IPS DF 4.7 (cell line): ENCODE measurements around the gene SBDS.
"Not testable (repeated sequence)": the region's sequence is repeated elsewhere in the genome, so short reads cannot be mapped to it uniquely, and the experiment has no call there.

Experiments
- DNase-seq: peaks from one replicate; pipeline ENCODE4 v3.0.0-alpha.2; 2013; ENCODE audit warnings: low spot score; ENCODE audit errors: extremely low read depth

SBDS gene

GRCh38 chr7:66996444-66997191 lies 1.2 kb upstream of the SBDS start, which contains the start of gene TYW1:
Gene TYW1, plus strand, starts transcription at chr7:66996833. Its CDS starts 146 bp downstream, at chr7:66996979.
- peak; percentile 87 for DNase-seq

- DNase-seq, result not testable (repeated sequence)
These were observed 716 bp downstream of the SBDS start for GRCh38 chr7:66994691-66995049.

- DNase-seq, result not testable (repeated sequence)
These were observed 1.3 kb downstream of the SBDS start for GRCh38 chr7:66994051-66994450.

- DNase-seq, result not testable (repeated sequence)
These were observed 5.8 kb downstream of the SBDS start for GRCh38 chr7:66989552-66989951.

GRCh38 chr7:66980336-66980735 lies 15.1 kb downstream of the SBDS start:
- DNase-seq, result not testable (repeated sequence)

GRCh38 chr7:66979013-66979412 lies 16.4 kb downstream of the SBDS start:
- not testable (repeated sequence) for DNase-seq

GRCh38 chr7:66978312-66978711 lies 17.1 kb downstream of the SBDS start:
- not testable (repeated sequence) for DNase-seq

- no peak for DNase-seq
These were observed 20.3 kb downstream of the SBDS start for GRCh38 chr7:66974986-66975590.

GRCh38 chr7:66970310-66970709 lies 25.1 kb downstream of the SBDS start:
- DNase-seq, result no peak

- not testable (repeated sequence) for DNase-seq
These were observed 26.4 kb downstream of the SBDS start for GRCh38 chr7:66969001-66969400.

- DNase-seq, result no peak
These were observed 28.4 kb downstream of the SBDS start for GRCh38 chr7:66967029-66967428.

GRCh38 chr7:66964411-66964810 lies 31.0 kb downstream of the SBDS start:
- DNase-seq, result no peak

GRCh38 chr7:66961096-66961495 lies 34.3 kb downstream of the SBDS start:
- no peak for DNase-seq

GRCh38 chr7:66960192-66960591 lies 35.2 kb downstream of the SBDS start:
- DNase-seq, result no peak

GRCh38 chr7:66958538-66959350 lies 36.6 kb downstream of the SBDS start:
- DNase-seq, result no peak

GRCh38 chr7:66957595-66958290 lies 37.6 kb downstream of the SBDS start:
- no peak for DNase-seq

GRCh38 chr7:66953044-66953427 lies 42.4 kb downstream of the SBDS start:
- no peak for DNase-seq

- DNase-seq, result no peak
These were observed 42.9 kb downstream of the SBDS start for GRCh38 chr7:66952343-66953043.

- DNase-seq, result no peak
These were observed 44.6 kb downstream of the SBDS start for GRCh38 chr7:66950763-66951162.

GRCh38 chr7:66950311-66950710 lies 45.1 kb downstream of the SBDS start:
- no peak for DNase-seq
